Upper lobe of left lung (tissue), 6 donors: ENCODE data around the gene GPSM1. TPM values are rescaled to one million over a fixed set of nuclear protein-coding genes. Genes with fewer than 3 reads are reported as not detected.

ENCODE experiments used
- ATAC-seq, 2 donors: fragments of 200-7000 bp; cut with Tn5 transposase; one replicate each; pipeline ENCODE4 v1.9.1; 2022; ENCODE audit warnings: mild to moderate bottlenecking in 2 of 2, moderate library complexity in 2 of 2; ENCODE audit not compliant: low FRiP score in 2 of 2
- DNase-seq, 2 donors: peaks; one replicate each; pipeline ENCODE4 v3.0.0-alpha.2; 2019 to 2020
- H3K27ac ChIP-seq, 4 donors: fragments of 200-600 bp; sonication (generic); one replicate each; pipeline ENCODE4 v1.5.1; 2016 to 2019
- H3K27me3 ChIP-seq, 4 donors: fragments of 200-600 bp; sonication (generic); one replicate each; pipeline ENCODE4 v1.5.1; 2017 to 2019
- H3K36me3 ChIP-seq, 4 donors: fragments of 200-600 bp; sonication (generic); one replicate each; pipeline ENCODE4 v1.5.1; 2016 to 2019
- H3K4me1 ChIP-seq, 4 donors: fragments of 200-600 bp; sonication (generic); one replicate each; pipeline ENCODE4 v1.5.1; 2018 to 2019
- H3K4me3 ChIP-seq, 4 donors: fragments of 200-600 bp; sonication (generic); one replicate each; pipeline ENCODE4 v1.5.1; 2017 to 2019; ENCODE audit warnings: mild to moderate bottlenecking in 2 of 4, moderate library complexity in 1 of 4
- H3K9me3 ChIP-seq, 4 donors: fragments of 200-600 bp; sonication (generic); one replicate each; pipeline ENCODE4 v1.5.1; 2018 to 2019
- EP300 ChIP-seq, 4 donors: sonication (generic); formaldehyde crosslinking; IDR thresholded peaks; one replicate each; pipeline ENCODE4 v1.5.1; 2017; ENCODE audit warnings: antibody characterized with exemption in 4 of 4, control low read depth in 2 of 4
- POLR2A ChIP-seq, 4 donors: fragments of 450-650 bp; IDR thresholded peaks; one replicate each; pipeline ENCODE4 v1.5.1; 2016 to 2017; ENCODE audit warnings: antibody characterized with exemption in 4 of 4, mild to moderate bottlenecking in 2 of 4
- POLR2AphosphoS5 ChIP-seq, 2 donors: sonication (generic); formaldehyde crosslinking; IDR thresholded peaks; one replicate each; pipeline ENCODE4 v1.5.1; 2017; ENCODE audit warnings: antibody characterized with exemption in 2 of 2
- WGBS, 2 donors: methylation state at CpG; one replicate each; pipeline ENCODE4 v1.1.5; 2017 to 2018; 5-methylcytosine and 5-hydroxymethylcytosine counted together
- total RNA-seq, 6 donors: library from RNA; depleted of rRNA in 4 of 6; stranded (reverse); fragments of >200 nt in 4 of 6; gene quantifications; one replicate each; pipeline versions ENCODE4 v1.1.0 to v1.2.1, GENCODE V29; 2016 to 2021
- TF ChIP-seq, protein P1 (sequence below), 6 experiments: fragments of 450-650 bp in 4 of 6; fragments of 200-600 bp in 2 of 6; sonication (generic) in 2 of 6; IDR thresholded peaks; one replicate each; pipeline ENCODE4 v1.5.1; 2016 to 2019; ENCODE audit warnings: antibody characterized with exemption in 6 of 6
- donor health status: DM: no; HTN: no; CAD: no; lungs with moderate emphysema.
- donor health status: DM: no; HTN: yes; CAD: no; lungs with severe emphysema.

The GPSM1 gene
- total RNA-seq, result 10 to 100 TPM; 10.0 to 78.6 (median 24.2) TPM

- H3K27me3 ChIP-seq, result no peaks in the 10 kb centered on the region
- DNase-seq, result peak; percentile 31 to 92
Measured at GRCh38 chr9:136327304-136327974, at the start of gene GPSM1. Gene GPSM1 (plus strand): TSS chr9:136327539. CDS start chr9:136327696, 157 bp downstream.

DNA sequence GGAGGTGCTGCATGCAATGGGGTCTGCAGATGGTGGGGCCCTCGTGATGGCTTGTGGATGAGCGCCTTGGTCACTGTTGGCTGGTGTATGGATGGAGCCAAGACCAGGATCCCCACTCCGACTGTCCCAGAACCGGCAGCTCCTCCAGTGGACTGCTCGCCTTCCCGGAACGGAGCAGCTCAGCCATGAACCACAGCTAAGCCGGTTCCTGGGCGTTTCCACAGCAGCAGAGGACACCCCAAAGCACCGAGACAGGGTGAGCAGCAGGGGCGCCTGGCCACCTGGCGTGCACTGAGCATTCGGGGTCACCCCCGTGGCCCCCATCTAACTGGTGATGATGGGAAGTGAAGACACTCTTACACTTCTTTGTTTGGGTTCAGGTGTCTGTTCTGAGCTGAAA is 49.6 kb upstream of the GPSM1 start:
- H3K36me3 ChIP-seq, result no peaks in the 10 kb centered on the region
- no peak overlapping the region for H3K4me3 ChIP-seq
- H3K27ac ChIP-seq, result no peak overlapping the region
- ATAC-seq, result no peak
- no peaks in the 10 kb centered on the region for H3K27me3 ChIP-seq
- WGBS, 2 donors, result 86 to 90% methylated on average over 2 to 14 of the region's 14 CpGs
- peak in 1 of 2 donors; percentile 54 for DNase-seq
- TF ChIP-seq POLR2AphosphoS5 (IDR thresholded peaks at IDR 0.05), result no peak
- no peak for TF ChIP-seq EP300 (IDR thresholded peaks at IDR 0.05)
- TF ChIP-seq, protein P1, sequence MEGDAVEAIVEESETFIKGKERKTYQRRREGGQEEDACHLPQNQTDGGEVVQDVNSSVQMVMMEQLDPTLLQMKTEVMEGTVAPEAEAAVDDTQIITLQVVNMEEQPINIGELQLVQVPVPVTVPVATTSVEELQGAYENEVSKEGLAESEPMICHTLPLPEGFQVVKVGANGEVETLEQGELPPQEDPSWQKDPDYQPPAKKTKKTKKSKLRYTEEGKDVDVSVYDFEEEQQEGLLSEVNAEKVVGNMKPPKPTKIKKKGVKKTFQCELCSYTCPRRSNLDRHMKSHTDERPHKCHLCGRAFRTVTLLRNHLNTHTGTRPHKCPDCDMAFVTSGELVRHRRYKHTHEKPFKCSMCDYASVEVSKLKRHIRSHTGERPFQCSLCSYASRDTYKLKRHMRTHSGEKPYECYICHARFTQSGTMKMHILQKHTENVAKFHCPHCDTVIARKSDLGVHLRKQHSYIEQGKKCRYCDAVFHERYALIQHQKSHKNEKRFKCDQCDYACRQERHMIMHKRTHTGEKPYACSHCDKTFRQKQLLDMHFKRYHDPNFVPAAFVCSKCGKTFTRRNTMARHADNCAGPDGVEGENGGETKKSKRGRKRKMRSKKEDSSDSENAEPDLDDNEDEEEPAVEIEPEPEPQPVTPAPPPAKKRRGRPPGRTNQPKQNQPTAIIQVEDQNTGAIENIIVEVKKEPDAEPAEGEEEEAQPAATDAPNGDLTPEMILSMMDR (IDR thresholded peaks at IDR 0.05), result no peak
- no peak for TF ChIP-seq POLR2A (IDR thresholded peaks at IDR 0.05)
- peaks cover 0 to 5% (median 0%) of the 10 kb centered on the region in 4 donors for H3K4me1 ChIP-seq
- no peaks in the 10 kb centered on the region for H3K9me3 ChIP-seq

More at GRCh38 chr9:136327304-136327974, at the start of gene GPSM1:
- no peaks in the 10 kb centered on the region for H3K9me3 ChIP-seq
- H3K36me3 ChIP-seq, result no peaks in the 10 kb centered on the region
- peaks cover 26 to 47% (median 34%) of the 10 kb centered on the region in 4 donors for H3K4me1 ChIP-seq
- 0% methylated on average over 5 to 27 of the region's 88 CpGs for WGBS, 2 donors
- peak within 1 kb of the TSS; percentile 70 to 88 (median 86) for H3K27ac ChIP-seq
- peak in 1 of 4 donors; percentile 51 for TF ChIP-seq POLR2A (IDR thresholded peaks at IDR 0.05)
- peak; percentile 56 to 87 for TF ChIP-seq POLR2AphosphoS5 (IDR thresholded peaks at IDR 0.05)
- TF ChIP-seq EP300 (IDR thresholded peaks at IDR 0.05), result peak in 1 of 4 donors; percentile 18
- TF ChIP-seq, protein P1 (IDR thresholded peaks at IDR 0.05), result peak in 4 of 6 experiments; percentile 5 to 48 (median 31)
- ATAC-seq, result peak in 1 of 2 donors; percentile 71
- H3K4me3 ChIP-seq, result peak within 1 kb of the TSS; percentile 59 to 68 (median 66)

- Histone ChIP-seq H3K36me3 (no peaks in the 10 kb centered on the region), H3K27ac (no peak overlapping the region), H3K4me1 (peaks cover under 1 to 6% (median 2%) of the 10 kb centered on the region in 4 donors), H3K9me3 (no peaks in the 10 kb centered on the region), H3K4me3 (no peak overlapping the region), H3K27me3 (no peaks in the 10 kb centered on the region)
- DNase-seq (peak in 1 of 2 donors; percentile 50), ATAC-seq (no peak)
- TF ChIP-seq, protein P1 (IDR thresholded peaks at IDR 0.05), result no peak
- no peak for TF ChIP-seq POLR2AphosphoS5 (IDR thresholded peaks at IDR 0.05)
- no peak for TF ChIP-seq POLR2A (IDR thresholded peaks at IDR 0.05)
- no peak for TF ChIP-seq EP300 (IDR thresholded peaks at IDR 0.05)
- 88 to 100% methylated on average over 1 to 8 of the region's 9 CpGs for WGBS, 2 donors
Measured at GRCh38 chr9:136278221-136278620, 49.1 kb upstream of the GPSM1 start.

- TF ChIP-seq EP300 (IDR thresholded peaks at IDR 0.05) (no peak), POLR2A (IDR thresholded peaks at IDR 0.05) (no peak), POLR2AphosphoS5 (IDR thresholded peaks at IDR 0.05) (no peak)
- TF ChIP-seq, protein P1 (IDR thresholded peaks at IDR 0.05), result no peak
- Histone ChIP-seq H3K27ac (no peak overlapping the region), H3K27me3 (no peaks in the 10 kb centered on the region), H3K4me3 (no peak overlapping the region), H3K36me3 (no peaks in the 10 kb centered on the region), H3K4me1 (peaks cover 5 to 12% (median 8%) of the 10 kb centered on the region in 4 donors), H3K9me3 (no peaks in the 10 kb centered on the region)
- 88 to 100% methylated on average over 1 of the region's 1 CpG for WGBS, 2 donors
- DNase-seq, result no peak
- ATAC-seq, result no peak
Measured at GRCh38 chr9:136278894-136279293, 48.4 kb upstream of the GPSM1 start.
